Type B pancreatic cell (in vitro differentiated cells): ENCODE measurements around the gene DGCR2. TPM values are rescaled to one million over a fixed set of nuclear protein-coding genes. Genes with fewer than 3 reads are reported as not detected.
"Not testable (repeated sequence)": the region's sequence is repeated elsewhere in the genome, so short reads cannot be mapped to it uniquely, and the experiment has no call there.

Source experiments
- DNase-seq: peaks from one replicate; pipeline ENCODE4 v3.0.0; 2021; ENCODE audit warnings: mixed read lengths; ENCODE audit not compliant: unreplicated experiment; ENCODE audit errors: extremely low spot score
- H3K27ac Mint-ChIP-seq: 2 replicates; pipeline ENCODE4 v1.8.0; 2021; ENCODE audit warnings: mild to moderate bottlenecking, mixed read lengths
- H3K27me3 Mint-ChIP-seq: 2 replicates; pipeline ENCODE4 v1.8.0; 2021; ENCODE audit warnings: mixed read lengths
- H3K36me3 Mint-ChIP-seq: 2 replicates; pipeline ENCODE4 v1.8.0; 2021; ENCODE audit warnings: mixed read lengths
- H3K4me1 Mint-ChIP-seq: one replicate; pipeline ENCODE4 v1.8.0; 2021; ENCODE audit warnings: mixed read lengths; ENCODE audit not compliant: unreplicated experiment
- H3K4me3 Mint-ChIP-seq: 2 replicates; pipeline ENCODE4 v1.8.0; 2021; ENCODE audit warnings: mild to moderate bottlenecking, mixed read lengths
- H3K9me3 Mint-ChIP-seq: 2 replicates; pipeline ENCODE4 v1.8.0; 2021; ENCODE audit warnings: mixed read lengths
- total RNA-seq: library from RNA; stranded (reverse); gene quantifications from 2 replicates; pipeline ENCODE4 v1.2.1, GENCODE V29; 2021; ENCODE audit warnings: low replicate concordance
- TF ChIP-seq, protein P1 (sequence below): fragments of 200-600 bp; sonication (generic); conservative IDR thresholded peaks from 2 replicates; pipeline ENCODE4 v1.5.0; 2021; ENCODE audit warnings: antibody characterized with exemption, mild to moderate bottlenecking

The DGCR2 gene
- total RNA-seq, 1 donor from 2014 or later, result 83.1 TPM

DNA sequence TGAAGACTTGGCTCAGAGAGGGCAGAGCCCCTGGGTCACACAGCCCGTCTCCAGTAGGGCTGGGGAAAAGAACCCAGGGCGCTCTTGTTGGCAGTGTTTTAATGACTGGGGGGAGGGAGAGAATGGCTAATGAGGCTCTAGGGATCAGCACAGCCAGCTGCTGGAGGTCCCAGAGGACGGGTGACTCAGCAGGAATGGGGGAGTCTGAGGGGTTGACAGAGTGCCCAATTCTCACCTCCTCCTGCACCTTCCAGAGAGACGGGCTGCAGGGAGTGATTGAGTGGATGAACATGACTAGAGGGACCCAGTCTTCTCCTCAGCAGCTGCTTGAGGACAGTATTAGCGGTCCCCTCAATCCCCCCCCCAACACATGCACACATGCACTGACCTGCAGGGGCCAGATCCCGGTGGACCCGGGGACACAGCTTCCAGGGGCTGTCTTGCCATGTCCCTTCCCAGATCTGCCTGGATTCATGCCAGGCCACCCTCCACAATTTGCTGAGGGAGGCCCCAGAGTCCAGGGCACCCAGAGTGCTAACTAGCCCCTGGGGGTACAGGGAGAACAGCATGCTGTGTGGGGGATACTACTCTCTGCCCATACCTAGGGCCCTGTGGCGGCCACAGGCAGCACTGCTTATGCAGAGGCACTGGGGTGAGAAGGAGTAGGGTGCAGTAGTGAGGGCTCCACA lies 94.7 kb downstream of the DGCR2 start:
- not testable (repeated sequence) for DNase-seq, H3K27ac Mint-ChIP-seq, H3K4me3 Mint-ChIP-seq, H3K4me1 Mint-ChIP-seq, H3K36me3 Mint-ChIP-seq, H3K9me3 Mint-ChIP-seq
- peaks cover 41% of the 10 kb centered on the region for H3K27me3 Mint-ChIP-seq

DNA sequence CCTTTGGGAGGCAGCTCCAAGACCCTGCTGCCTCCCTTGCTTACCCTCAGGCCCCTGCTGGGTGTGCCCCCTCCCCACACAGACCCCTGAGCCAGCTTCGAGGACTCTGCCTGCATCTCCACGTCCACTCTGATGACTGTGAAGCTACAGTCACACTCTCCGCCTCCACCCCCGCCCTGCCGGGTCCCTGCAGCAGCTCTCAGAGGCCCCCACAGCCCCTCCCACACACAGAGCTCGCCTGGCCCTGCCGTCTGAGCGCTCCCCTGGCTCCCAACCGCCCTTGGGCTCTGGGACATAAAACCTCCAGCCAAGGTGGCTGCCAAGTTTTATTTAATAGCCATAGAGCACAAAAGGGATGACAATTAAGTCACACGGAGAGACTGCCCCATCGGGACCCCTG lies 96.1 kb downstream of the DGCR2 start:
- DNase-seq, H3K4me1 Mint-ChIP-seq, H3K9me3 Mint-ChIP-seq, H3K4me3 Mint-ChIP-seq, H3K27ac Mint-ChIP-seq, H3K36me3 Mint-ChIP-seq: not testable (repeated sequence)
- peaks cover 37% of the 10 kb centered on the region for H3K27me3 Mint-ChIP-seq

DNA sequence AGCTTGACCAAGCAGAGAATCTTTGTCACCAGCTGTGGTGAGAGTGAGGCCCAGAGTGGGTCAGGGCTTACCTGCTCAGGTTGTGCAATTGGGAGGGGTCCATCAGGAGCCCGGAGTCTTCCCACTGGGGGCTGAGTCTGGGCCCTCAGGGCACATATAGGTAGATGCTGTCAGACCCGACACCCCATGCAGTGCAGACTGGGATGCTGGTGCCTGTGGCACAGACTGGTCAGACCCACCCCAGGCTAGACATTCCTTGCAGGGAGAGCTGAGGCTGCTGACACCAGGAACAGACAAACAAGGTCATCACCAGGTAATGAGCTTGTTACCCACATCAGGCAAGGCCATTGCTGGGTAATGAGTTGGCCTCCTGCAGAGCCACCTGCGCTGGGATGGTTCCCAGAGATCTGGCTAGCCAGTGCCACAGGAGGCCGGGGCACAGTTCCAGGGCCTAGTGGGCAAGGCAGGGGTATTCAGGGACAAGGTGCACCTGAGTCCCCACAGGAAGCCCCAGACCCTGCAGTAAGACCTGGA lies 97.2 kb downstream of the DGCR2 start:
- H3K4me1 Mint-ChIP-seq, H3K9me3 Mint-ChIP-seq, H3K4me3 Mint-ChIP-seq, H3K36me3 Mint-ChIP-seq, H3K27ac Mint-ChIP-seq, DNase-seq: not testable (repeated sequence)
- H3K27me3 Mint-ChIP-seq, result peaks cover 35% of the 10 kb centered on the region

DNA sequence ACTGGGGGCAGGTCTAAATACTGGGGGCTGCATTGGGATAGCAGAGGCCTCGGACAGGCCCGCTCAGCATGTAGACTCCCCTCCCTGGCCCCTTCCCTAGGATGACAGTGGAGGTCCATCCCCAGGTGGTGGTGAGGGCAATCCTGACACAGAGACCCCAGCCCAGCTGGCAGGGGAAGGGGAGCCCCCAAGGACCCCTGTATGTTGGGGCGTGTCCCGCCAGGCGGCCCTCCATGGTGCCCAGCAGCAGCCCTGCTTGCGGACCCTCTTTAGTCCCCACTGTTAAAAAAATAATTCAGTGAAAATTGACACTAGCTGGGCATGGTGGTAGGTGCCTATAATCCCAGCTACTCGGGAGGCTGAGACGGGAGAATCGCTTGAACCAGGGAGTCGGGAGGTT lies 98.3 kb downstream of the DGCR2 start:
- not testable (repeated sequence) for H3K36me3 Mint-ChIP-seq, H3K9me3 Mint-ChIP-seq, H3K27ac Mint-ChIP-seq, DNase-seq, H3K4me1 Mint-ChIP-seq, H3K4me3 Mint-ChIP-seq
- H3K27me3 Mint-ChIP-seq, result peaks cover 33% of the 10 kb centered on the region

DNA sequence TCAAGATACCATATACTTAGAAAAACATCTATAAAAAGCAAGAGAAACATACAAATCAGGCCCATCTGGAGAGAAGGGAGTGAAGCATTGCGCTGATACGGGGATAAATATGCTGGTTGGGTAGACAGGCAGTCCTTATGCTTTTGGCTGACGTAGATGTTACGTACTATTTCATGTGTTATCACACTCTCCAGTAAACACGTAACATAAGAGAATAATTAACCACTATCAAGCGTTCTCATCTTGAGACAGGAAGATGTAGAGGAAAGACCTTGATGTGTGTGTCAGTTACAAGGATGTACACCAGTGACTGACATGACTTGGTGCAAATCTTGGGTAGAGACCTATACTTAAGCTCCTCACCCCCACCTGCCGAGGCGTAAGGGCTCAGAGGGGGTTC lies 99.5 kb downstream of the DGCR2 start:
- no peaks in the 10 kb centered on the region for H3K9me3 Mint-ChIP-seq
- no peak overlapping the region for H3K27ac Mint-ChIP-seq
- H3K4me1 Mint-ChIP-seq, result no peaks in the 10 kb centered on the region
- no peak for DNase-seq
- no peak overlapping the region for H3K4me3 Mint-ChIP-seq
- TF ChIP-seq, protein P1, sequence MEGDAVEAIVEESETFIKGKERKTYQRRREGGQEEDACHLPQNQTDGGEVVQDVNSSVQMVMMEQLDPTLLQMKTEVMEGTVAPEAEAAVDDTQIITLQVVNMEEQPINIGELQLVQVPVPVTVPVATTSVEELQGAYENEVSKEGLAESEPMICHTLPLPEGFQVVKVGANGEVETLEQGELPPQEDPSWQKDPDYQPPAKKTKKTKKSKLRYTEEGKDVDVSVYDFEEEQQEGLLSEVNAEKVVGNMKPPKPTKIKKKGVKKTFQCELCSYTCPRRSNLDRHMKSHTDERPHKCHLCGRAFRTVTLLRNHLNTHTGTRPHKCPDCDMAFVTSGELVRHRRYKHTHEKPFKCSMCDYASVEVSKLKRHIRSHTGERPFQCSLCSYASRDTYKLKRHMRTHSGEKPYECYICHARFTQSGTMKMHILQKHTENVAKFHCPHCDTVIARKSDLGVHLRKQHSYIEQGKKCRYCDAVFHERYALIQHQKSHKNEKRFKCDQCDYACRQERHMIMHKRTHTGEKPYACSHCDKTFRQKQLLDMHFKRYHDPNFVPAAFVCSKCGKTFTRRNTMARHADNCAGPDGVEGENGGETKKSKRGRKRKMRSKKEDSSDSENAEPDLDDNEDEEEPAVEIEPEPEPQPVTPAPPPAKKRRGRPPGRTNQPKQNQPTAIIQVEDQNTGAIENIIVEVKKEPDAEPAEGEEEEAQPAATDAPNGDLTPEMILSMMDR, result no peak
- peaks cover 23% of the 10 kb centered on the region for H3K27me3 Mint-ChIP-seq
- no peaks in the 10 kb centered on the region for H3K36me3 Mint-ChIP-seq

DNA sequence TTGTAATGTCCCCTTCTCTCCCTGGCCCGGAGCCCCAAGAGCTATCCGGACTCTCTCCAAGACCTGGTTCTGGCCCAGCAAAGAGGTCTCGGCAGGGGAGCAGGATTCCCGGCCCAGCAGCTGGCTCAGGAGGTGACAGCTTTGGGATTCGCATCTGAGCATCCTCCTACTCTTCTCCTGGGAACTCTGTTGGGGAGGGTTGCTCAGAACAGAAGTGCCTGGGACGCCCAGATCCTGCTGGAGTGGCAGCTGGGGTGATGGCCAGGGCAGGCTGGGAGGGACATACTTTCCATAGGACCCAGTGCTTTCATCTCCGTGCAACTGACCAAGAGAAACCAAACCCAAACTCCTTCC lies 102.6 kb downstream of the DGCR2 start:
- Mint-ChIP-seq H3K4me3 (no peak overlapping the region), H3K9me3 (no peaks in the 10 kb centered on the region), H3K4me1 (no peaks in the 10 kb centered on the region), H3K27me3 (peaks cover 16% of the 10 kb centered on the region), H3K27ac (no peak overlapping the region), H3K36me3 (no peaks in the 10 kb centered on the region)
- no peak for DNase-seq
- TF ChIP-seq, protein P1, result no peak

DNA sequence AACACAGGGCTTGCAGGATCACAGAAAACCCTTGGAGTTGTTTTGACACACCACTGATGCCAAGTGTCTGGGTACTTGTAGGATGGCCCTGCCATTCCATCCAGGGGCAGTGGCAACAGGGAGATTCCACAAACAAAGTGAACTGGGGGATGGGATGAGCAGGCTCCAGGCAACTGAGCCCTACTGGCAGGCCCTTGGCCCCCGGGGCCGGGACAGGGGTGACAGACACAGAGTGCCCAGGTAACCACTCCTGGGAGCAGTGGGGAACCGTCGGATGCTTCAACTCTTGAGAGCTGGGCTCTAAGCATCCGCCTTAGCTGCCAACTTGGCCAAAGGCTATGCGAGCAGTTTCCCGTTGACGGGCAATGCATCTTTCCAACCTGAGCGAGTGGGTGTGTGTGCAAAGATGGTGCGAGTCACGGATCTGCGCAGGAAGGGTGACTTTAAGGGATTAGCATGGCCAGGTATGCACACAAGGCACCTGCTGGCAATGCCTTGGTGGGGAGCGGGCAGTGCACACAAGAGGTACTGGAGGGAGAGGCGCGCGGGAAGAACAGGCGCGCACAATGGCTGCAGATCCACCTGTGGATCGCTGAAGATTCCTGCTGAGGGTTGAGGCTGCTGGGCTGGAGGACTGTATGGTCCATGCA lies 103.1 kb downstream of the DGCR2 start:
- Mint-ChIP-seq H3K4me3 (no peak overlapping the region), H3K27me3 (peaks cover 16% of the 10 kb centered on the region), H3K4me1 (no peaks in the 10 kb centered on the region), H3K9me3 (no peaks in the 10 kb centered on the region), H3K36me3 (no peaks in the 10 kb centered on the region), H3K27ac (no peak overlapping the region)
- TF ChIP-seq, protein P1, result no peak
- no peak for DNase-seq
